PC-3 (cell line): ENCODE data around the gene PMEPA1. TPM values are rescaled to one million over a fixed set of nuclear protein-coding genes. Genes with fewer than 3 reads are reported as not detected.

ENCODE experiments used
- ATAC-seq: fragments of 200-7000 bp; cut with Tn5 transposase; 2 replicates; pipeline ENCODE4 v1.9.1; 2020; ENCODE audit warnings: mild to moderate bottlenecking, moderate library complexity
- BruUV-seq: library from RNA; stranded (reverse); fragments of 400-500 nt; replicated peaks from 2 replicates; lab custom pipeline; 2021; lab: Mats Ljungman, UMichigan
- CTCF ChIA-PET: fragments of 300-600 bp; sonication (Branson Sonifier 250); formaldehyde crosslinking; loops from one replicate; lab custom pipeline; 2022; ENCODE audit warnings: antibody characterized with exemption; lab: Charles Lee
- POLR2A ChIA-PET: fragments of 300-600 bp; sonication (Branson Sonifier 250); formaldehyde crosslinking; loops from one replicate; lab custom pipeline; 2022; ENCODE audit warnings: antibody characterized with exemption; ENCODE audit not compliant: unreplicated experiment; lab: Charles Lee
- DNase-seq: peaks from one replicate; pipeline ENCODE4 v3.0.0-alpha.2; 2015
- H2AFZ ChIP-seq: fragments of 300-600 bp; sonication (generic); 2 replicates; pipeline ENCODE4 v1.6.0; 2016; ENCODE audit warnings: antibody characterized with exemption, low read length
- H3F3A ChIP-seq: fragments of 300-600 bp; sonication (generic); one replicate; pipeline ENCODE4 v1.6.0; 2017; ENCODE audit warnings: antibody characterized with exemption, low read length, control low read depth, mild to moderate bottlenecking; ENCODE audit not compliant: unreplicated experiment
- H3K27ac ChIP-seq: fragments of 300-600 bp; sonication (generic); 2 replicates; pipeline ENCODE4 v1.5.1; 2016; ENCODE audit warnings: mild to moderate bottlenecking, low read length
- H3K27me3 ChIP-seq: fragments of 300-600 bp; sonication (generic); 2 replicates; pipeline ENCODE4 v1.6.1; 2016; ENCODE audit warnings: low read length, mixed read lengths
- H3K36me3 ChIP-seq: fragments of 300-600 bp; sonication (generic); 2 replicates; pipeline ENCODE4 v1.6.1; 2016; ENCODE audit warnings: low read depth, mixed run types, low read length, mixed read lengths
- H3K4me1 ChIP-seq: fragments of 300-600 bp; sonication (generic); 2 replicates; pipeline ENCODE4 v1.5.1; 2016; ENCODE audit warnings: low read length; ENCODE audit not compliant: insufficient read depth
- H3K4me2 ChIP-seq: fragments of 300-600 bp; sonication (generic); 2 replicates; pipeline ENCODE4 v1.6.0; 2016; ENCODE audit warnings: low read length
- H3K4me3 ChIP-seq: fragments of 300-600 bp; sonication (generic); 2 replicates; pipeline ENCODE4 v1.5.1; 2016; ENCODE audit warnings: mild to moderate bottlenecking, low read length, mixed read lengths
- H3K79me2 ChIP-seq: fragments of 300-600 bp; sonication (generic); 2 replicates; pipeline ENCODE4 v1.6.1; 2017; ENCODE audit warnings: low read length, mixed read lengths
- H3K9ac ChIP-seq: fragments of 300-600 bp; sonication (generic); 2 replicates; pipeline ENCODE4 v1.6.0; 2016; ENCODE audit warnings: mild to moderate bottlenecking, low read length
- H3K9me2 ChIP-seq: fragments of 300-600 bp; sonication (generic); replicated peaks from 2 replicates; pipeline ENCODE4 v1.6.1; 2016; ENCODE audit warnings: mixed run types, low read length, mixed read lengths
- H3K9me3 ChIP-seq: fragments of 300-600 bp; sonication (generic); 2 replicates; pipeline ENCODE4 v1.6.1; 2016; ENCODE audit warnings: low read length, mixed read lengths
- H4K20me1 ChIP-seq: fragments of 300-600 bp; sonication (generic); 2 replicates; pipeline ENCODE4 v1.6.1; 2016; ENCODE audit warnings: low read length, mixed read lengths
- EZH2 ChIP-seq: fragments of 300-600 bp; sonication (generic); IDR thresholded peaks from one replicate; pipeline ENCODE4 v1.6.1; 2017; ENCODE audit warnings: antibody characterized with exemption, mild to moderate bottlenecking, low read length; ENCODE audit not compliant: unreplicated experiment
- EZH2phosphoT487 ChIP-seq: fragments of 300-600 bp; sonication (generic); IDR thresholded peaks from 2 replicates; pipeline ENCODE4 v1.6.1; 2018; ENCODE audit warnings: mild to moderate bottlenecking, antibody characterized with exemption, low read length, borderline replicate concordance
- intact Hi-C: fragments of 100-400 bp; cut with micrococcal nuclease; formaldehyde crosslinking; loops from 2 replicates; pipeline ENCODE4 v1.9.0; 2023
- total RNA-seq: library from RNA; depleted of rRNA; stranded (reverse); fragments of >200 nt; gene quantifications from 2 replicates; pipeline ENCODE4 v1.2.3, GENCODE V29; 2014
- TF ChIP-seq, protein P1 (sequence below): fragments of 300-600 bp; sonication (generic); conservative IDR thresholded peaks from 2 replicates; pipeline ENCODE4 v1.5.1; 2017; ENCODE audit warnings: antibody characterized with exemption, low read depth, mild to moderate bottlenecking, low read length

PMEPA1 gene
- total RNA-seq, 1 experiment from 2014 or later = 21.9 TPM

DNA sequence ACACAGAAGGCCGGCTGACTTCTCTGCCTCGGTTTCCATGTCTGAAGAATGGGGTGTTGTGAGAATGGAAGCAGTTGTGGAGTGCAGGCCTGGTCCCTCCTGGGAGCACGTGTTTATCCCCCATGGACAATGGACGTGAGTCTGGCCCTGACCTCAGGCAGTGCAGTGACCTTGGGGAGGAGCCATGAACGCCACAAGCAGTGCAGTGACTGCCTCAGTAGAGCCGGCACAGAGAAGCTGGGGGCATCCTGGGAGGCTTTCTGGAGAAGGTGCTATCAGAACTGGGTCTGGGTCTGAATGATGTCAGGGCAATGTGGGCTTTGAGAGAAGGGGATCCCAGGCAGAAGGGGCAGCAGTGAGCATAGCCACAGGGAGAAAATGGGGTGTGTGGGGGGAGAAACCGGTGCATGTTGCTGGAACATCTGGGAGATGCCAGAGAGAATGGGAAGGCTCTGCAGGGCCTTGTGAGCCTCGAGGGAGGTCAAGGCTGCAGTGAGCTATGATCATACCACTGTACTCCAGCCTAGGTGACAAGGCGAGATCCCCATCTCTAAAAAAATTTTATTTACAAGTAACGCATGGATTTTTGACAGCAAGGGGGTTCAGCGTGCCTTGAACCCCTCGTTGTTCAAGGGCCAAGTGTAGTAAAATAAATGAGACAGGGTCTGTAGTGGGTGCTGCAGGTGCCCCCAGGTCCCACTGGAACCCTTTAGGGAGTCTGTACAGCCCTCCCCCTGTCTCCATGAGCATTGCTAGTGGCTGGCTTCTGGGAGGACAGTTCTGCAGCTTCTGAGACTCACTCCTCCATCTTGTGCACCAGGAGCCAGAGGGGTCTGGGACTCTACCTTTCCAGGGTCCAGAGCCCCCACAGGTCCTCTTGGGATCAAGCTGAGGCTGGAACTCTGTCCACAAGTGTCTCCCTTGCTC, 62.5 kb downstream of the PMEPA1 start:
- H3K36me3 ChIP-seq = peaks cover 17% of the 10 kb centered on the region
- TF ChIP-seq EZH2phosphoT487 (no peak), EZH2 (no peak)
- TF ChIP-seq, protein P1, sequence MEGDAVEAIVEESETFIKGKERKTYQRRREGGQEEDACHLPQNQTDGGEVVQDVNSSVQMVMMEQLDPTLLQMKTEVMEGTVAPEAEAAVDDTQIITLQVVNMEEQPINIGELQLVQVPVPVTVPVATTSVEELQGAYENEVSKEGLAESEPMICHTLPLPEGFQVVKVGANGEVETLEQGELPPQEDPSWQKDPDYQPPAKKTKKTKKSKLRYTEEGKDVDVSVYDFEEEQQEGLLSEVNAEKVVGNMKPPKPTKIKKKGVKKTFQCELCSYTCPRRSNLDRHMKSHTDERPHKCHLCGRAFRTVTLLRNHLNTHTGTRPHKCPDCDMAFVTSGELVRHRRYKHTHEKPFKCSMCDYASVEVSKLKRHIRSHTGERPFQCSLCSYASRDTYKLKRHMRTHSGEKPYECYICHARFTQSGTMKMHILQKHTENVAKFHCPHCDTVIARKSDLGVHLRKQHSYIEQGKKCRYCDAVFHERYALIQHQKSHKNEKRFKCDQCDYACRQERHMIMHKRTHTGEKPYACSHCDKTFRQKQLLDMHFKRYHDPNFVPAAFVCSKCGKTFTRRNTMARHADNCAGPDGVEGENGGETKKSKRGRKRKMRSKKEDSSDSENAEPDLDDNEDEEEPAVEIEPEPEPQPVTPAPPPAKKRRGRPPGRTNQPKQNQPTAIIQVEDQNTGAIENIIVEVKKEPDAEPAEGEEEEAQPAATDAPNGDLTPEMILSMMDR = no peak
- ChIA-PET POLR2A (no interaction called here), CTCF (no interaction called here)
- ATAC-seq (no peak), DNase-seq (no peak)
- intact Hi-C loops = no loop called here
- no peaks in the 10 kb centered on the region for H3K9me3 ChIP-seq
- no peak overlapping the region for H3K4me2 ChIP-seq
- no peaks in the 10 kb centered on the region for H3F3A ChIP-seq
- no peaks in the 10 kb centered on the region for H3K79me2 ChIP-seq
- no TSS peak for BruUV-seq
- H3K9ac ChIP-seq = no peak overlapping the region
- H3K27me3 ChIP-seq = no peaks in the 10 kb centered on the region
- H3K9me2 ChIP-seq = no peaks in the 10 kb centered on the region
- no peak overlapping the region for H3K27ac ChIP-seq
- H3K4me3 ChIP-seq = no peak overlapping the region
- H4K20me1 ChIP-seq = no peaks in the 10 kb centered on the region
- H3K4me1 ChIP-seq = no peaks in the 10 kb centered on the region
- H2AFZ ChIP-seq = no peak overlapping the region

DNA sequence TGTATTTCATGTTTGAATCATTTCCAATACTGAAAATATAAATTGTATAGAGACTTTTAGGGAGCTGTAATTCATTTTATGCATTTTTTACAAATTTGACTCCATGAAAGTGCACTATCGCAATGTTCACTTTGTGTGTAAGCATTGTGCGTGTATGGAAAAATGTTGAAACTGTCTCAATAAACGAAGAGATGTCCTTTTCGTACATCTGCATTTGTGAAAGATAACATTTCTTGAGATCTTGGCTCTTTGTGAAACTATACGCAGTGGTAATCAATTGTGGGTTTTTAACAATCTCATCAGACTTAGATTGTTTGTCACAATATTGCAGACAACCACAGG, 70.9 kb downstream of the PMEPA1 start:
- peak overlapping the region; percentile 58 for H3K4me3 ChIP-seq
- H4K20me1 ChIP-seq = no peaks in the 10 kb centered on the region
- no peak overlapping the region for H3K9ac ChIP-seq
- H3K27me3 ChIP-seq = no peaks in the 10 kb centered on the region
- H3K4me1 ChIP-seq = peaks cover 4% of the 10 kb centered on the region
- no peaks in the 10 kb centered on the region for H3K9me2 ChIP-seq
- H3K27ac ChIP-seq = no peak overlapping the region
- H3K36me3 ChIP-seq = no peaks in the 10 kb centered on the region
- peak overlapping the region; percentile 78 for H3K4me2 ChIP-seq
- peak; percentile 44 for DNase-seq
- no peaks in the 10 kb centered on the region for H3K9me3 ChIP-seq
- ATAC-seq = no peak
- H2AFZ ChIP-seq = peak overlapping the region; percentile 63
- BruUV-seq = no TSS peak
- ChIA-PET POLR2A (interaction anchor here (0.6 kb wide), 1 partner anchor 35 kb away, joined by 8 read pairs; no protein-coding TSS in a partner anchor), CTCF (no interaction called here)
- H3K79me2 ChIP-seq = no peaks in the 10 kb centered on the region
- H3F3A ChIP-seq = no peaks in the 10 kb centered on the region
- intact Hi-C loops = no loop called here
- TF ChIP-seq, protein P1 = no peak
- TF ChIP-seq EZH2 (no peak), EZH2phosphoT487 (no peak)

DNA sequence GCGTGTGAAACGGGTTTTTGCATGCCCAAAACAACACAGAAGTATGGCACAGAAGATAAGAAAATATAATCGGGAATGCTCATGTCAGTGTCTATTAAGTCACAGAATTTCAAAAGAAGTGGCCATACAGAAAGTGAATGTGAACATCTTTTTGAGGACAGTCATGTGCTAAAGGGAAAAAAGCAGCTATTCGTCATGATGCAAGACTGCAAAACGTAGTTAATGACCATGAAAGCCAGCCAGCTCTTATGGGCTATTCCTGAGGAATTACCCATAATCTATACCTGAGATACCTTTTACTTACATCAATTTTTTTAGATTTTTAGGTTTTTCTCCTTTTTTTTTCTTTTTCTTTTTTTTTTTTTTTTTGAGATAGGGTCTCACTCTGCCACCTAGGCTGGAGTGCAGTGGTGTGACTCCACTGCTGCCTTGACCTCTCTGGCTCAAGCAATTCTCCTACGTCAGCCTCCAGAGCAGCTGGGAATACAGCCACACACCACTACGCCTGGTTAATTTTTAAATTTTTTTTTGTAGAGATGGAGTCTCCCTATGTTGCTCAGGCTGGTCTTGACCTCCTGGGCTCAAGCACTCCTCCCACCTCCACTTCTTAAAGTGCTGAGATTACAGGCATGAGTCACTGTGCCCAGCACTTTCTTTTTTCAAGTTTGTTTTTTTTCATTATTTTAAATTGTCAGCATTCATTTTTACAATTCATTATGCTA, 71.5 kb downstream of the PMEPA1 start:
- Histone ChIP-seq H3K4me3 (peak overlapping the region; percentile 58), H3K27ac (no peak overlapping the region), H3K79me2 (no peaks in the 10 kb centered on the region), H3F3A (no peaks in the 10 kb centered on the region), H3K4me2 (peak overlapping the region; percentile 78), H3K4me1 (peaks cover 4% of the 10 kb centered on the region), H4K20me1 (no peaks in the 10 kb centered on the region), H3K36me3 (no peaks in the 10 kb centered on the region), H3K9ac (no peak overlapping the region), H3K9me3 (no peaks in the 10 kb centered on the region), H3K9me2 (no peaks in the 10 kb centered on the region), H2AFZ (peak overlapping the region; percentile 63), H3K27me3 (no peaks in the 10 kb centered on the region)
- ChIA-PET CTCF (no interaction called here), POLR2A (interaction anchor here (0.6 kb wide), 1 partner anchor 35 kb away, joined by 8 read pairs; no protein-coding TSS in a partner anchor)
- DNase-seq (peak; percentile 38), ATAC-seq (peak; percentile 66)
- no TSS peak for BruUV-seq
- intact Hi-C loops = no loop called here
- TF ChIP-seq, protein P1 = no peak
- TF ChIP-seq EZH2 (no peak), EZH2phosphoT487 (no peak)
